ENCODE results near the gene CWC22.
"Not testable (repeated sequence)": the region's sequence is repeated elsewhere in the genome, so short reads cannot be mapped to it uniquely, and the experiment has no call there.

DNA sequence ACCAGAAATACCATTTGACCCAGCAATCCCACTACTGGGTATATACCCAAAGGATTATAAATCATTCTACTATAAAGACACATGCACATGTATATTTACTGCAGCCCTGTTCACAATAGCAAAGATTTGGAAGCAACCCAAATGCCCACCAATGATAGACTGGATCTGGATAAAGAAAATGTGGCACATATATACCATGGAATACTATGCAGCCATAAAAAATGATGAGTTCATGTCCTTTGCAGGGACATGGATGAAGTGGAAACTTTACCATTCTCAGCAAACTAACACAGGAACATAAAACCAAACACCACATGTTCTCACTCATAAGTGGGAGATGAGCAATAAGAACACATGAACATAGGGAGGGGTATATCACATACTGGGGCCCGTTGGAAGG lies 47.5 kb upstream of the CWC22 start:
- TF ChIP-seq, protein P1, sequence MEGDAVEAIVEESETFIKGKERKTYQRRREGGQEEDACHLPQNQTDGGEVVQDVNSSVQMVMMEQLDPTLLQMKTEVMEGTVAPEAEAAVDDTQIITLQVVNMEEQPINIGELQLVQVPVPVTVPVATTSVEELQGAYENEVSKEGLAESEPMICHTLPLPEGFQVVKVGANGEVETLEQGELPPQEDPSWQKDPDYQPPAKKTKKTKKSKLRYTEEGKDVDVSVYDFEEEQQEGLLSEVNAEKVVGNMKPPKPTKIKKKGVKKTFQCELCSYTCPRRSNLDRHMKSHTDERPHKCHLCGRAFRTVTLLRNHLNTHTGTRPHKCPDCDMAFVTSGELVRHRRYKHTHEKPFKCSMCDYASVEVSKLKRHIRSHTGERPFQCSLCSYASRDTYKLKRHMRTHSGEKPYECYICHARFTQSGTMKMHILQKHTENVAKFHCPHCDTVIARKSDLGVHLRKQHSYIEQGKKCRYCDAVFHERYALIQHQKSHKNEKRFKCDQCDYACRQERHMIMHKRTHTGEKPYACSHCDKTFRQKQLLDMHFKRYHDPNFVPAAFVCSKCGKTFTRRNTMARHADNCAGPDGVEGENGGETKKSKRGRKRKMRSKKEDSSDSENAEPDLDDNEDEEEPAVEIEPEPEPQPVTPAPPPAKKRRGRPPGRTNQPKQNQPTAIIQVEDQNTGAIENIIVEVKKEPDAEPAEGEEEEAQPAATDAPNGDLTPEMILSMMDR (IDR thresholded peaks at IDR 0.05; ENCODE audit: low read length), result not testable (repeated sequence)
- not testable (repeated sequence) for TF ChIP-seq EZH2 (optimal IDR thresholded peaks at IDR 0.05; ENCODE audit: low read depth, low read length); EZH2phosphoT487 (IDR thresholded peaks at IDR 0.05; ENCODE audit: low read length)

Measured in MM.1S (cell line).